ENCODE results near the gene C1QTNF1. TPM values are rescaled to one million over a fixed set of nuclear protein-coding genes. Genes with fewer than 3 reads are reported as not detected.

The C1QTNF1 gene
- total RNA-seq, 1 experiment from 2014 or later = 19.9 TPM

DNA sequence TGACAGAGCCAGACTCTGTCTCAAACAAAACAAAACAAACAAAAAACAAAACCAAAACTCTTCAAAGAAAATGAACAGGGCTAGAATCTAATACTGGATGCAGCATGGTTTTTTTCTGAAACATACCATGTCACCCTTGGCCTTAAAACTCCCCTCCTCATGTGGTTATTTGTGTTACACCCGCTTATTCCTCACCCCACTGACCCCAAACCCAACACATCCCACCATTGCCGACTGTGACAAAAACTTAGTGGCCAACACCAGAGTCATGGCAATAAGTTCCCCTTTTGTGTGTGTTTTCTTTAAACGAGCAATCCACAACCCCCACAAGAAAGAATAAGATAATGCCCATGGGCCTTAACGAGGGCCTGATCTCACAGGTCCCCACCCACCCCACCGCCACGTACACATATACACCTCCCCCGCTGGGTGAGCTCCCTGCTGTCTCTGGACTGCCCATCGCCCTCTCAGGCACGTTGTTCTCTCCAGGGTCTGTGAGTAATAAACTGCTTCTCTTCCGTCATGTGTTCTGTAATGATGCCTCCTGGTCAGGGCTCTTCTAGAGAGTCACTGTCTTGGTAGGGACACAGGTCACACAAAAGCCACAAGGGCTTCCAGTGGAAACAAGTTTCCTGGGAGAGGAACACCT, 33.9 kb downstream of the C1QTNF1 start:
- no peak overlapping the region for H3K27ac Mint-ChIP-seq (ENCODE audit: unreplicated experiment)
- H3K9me3 Mint-ChIP-seq (ENCODE audit: unreplicated experiment) = peaks cover 18% of the 10 kb centered on the region
- H3K4me1 Mint-ChIP-seq (ENCODE audit: low read depth, unreplicated experiment) = no peaks in the 10 kb centered on the region
- H3K27me3 ChIP-seq (replicated peaks; ENCODE audit: control insufficient read depth, insufficient read depth, low read length) = no peaks in the 10 kb centered on the region
- H3K36me3 ChIP-seq (ENCODE audit: control insufficient read depth, insufficient read depth, low read length) = no peaks in the 10 kb centered on the region
- H3K4me1 ChIP-seq = no peaks in the 10 kb centered on the region
- ChIA-PET POLR2A (no interaction called here), CTCF (no interaction called here)
- 0 out of 2 replicates have a peak, but pooled peaks cover 8% of the 10 kb centered on the region for H3K9me3 ChIP-seq
- no peak overlapping the region for H3K4me3 ChIP-seq (ENCODE audit: low read depth, low read length)
- BruUV-seq (replicated peaks) = no TSS peak
- no peak for DNase-seq
- H3K36me3 Mint-ChIP-seq (ENCODE audit: insufficient read depth, unreplicated experiment) = no peaks in the 10 kb centered on the region
- no peaks in the 10 kb centered on the region for H3K27me3 Mint-ChIP-seq (ENCODE audit: insufficient read depth, unreplicated experiment)
- intact Hi-C loops (cut with micrococcal nuclease; ENCODE audit: unreplicated experiment) = no loop called here
- TF ChIP-seq, protein P1, sequence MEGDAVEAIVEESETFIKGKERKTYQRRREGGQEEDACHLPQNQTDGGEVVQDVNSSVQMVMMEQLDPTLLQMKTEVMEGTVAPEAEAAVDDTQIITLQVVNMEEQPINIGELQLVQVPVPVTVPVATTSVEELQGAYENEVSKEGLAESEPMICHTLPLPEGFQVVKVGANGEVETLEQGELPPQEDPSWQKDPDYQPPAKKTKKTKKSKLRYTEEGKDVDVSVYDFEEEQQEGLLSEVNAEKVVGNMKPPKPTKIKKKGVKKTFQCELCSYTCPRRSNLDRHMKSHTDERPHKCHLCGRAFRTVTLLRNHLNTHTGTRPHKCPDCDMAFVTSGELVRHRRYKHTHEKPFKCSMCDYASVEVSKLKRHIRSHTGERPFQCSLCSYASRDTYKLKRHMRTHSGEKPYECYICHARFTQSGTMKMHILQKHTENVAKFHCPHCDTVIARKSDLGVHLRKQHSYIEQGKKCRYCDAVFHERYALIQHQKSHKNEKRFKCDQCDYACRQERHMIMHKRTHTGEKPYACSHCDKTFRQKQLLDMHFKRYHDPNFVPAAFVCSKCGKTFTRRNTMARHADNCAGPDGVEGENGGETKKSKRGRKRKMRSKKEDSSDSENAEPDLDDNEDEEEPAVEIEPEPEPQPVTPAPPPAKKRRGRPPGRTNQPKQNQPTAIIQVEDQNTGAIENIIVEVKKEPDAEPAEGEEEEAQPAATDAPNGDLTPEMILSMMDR (IDR thresholded peaks at IDR 0.05; ENCODE audit: insufficient read depth in 1 of 2, low read depth in 1 of 2, low read length in 1 of 2, severe bottlenecking in 1 of 2, unreplicated experiment in 1 of 2) = no peak
- H3K4me3 Mint-ChIP-seq (ENCODE audit: unreplicated experiment) = no peak overlapping the region

DNA sequence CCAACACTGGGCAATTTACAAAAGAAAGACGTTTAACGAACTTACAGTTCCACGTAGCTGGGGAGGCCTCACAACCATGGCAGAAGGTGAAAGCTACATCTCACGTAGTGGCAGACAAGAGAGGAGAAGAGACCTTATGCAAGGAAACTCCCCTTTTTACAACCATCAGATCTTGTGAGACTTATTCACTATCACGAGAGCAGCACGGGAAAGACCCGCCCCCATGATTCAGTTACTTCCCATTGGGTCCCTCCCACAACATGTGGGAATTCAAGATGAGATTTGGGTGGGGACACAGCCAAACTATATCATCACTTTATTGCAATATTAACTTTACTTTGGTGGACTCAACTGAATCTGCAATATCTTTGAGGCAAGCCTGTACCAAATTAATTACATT, 38.7 kb downstream of the C1QTNF1 start:
- no peaks in the 10 kb centered on the region for H3K36me3 Mint-ChIP-seq (ENCODE audit: insufficient read depth, unreplicated experiment)
- Histone ChIP-seq H3K27me3 (replicated peaks; ENCODE audit: control insufficient read depth, insufficient read depth, low read length) (no peaks in the 10 kb centered on the region), H3K36me3 (ENCODE audit: control insufficient read depth, insufficient read depth, low read length) (no peaks in the 10 kb centered on the region), H3K4me1 (no peaks in the 10 kb centered on the region), H3K9me3 (no peaks in the 10 kb centered on the region), H3K4me3 (ENCODE audit: low read depth, low read length) (no peak overlapping the region)
- POLR2A ChIA-PET = no interaction called here
- DNase-seq = no peak
- intact Hi-C loops (cut with micrococcal nuclease; ENCODE audit: unreplicated experiment) = no loop called here
- CTCF ChIA-PET = interaction anchor here (0.7 to 0.8 kb wide), 2 partner anchors 12 to 25 kb away, joined by 3 to 5 read pairs; partner anchors contain the start of gene ENGASE
- no peaks in the 10 kb centered on the region for H3K27me3 Mint-ChIP-seq (ENCODE audit: insufficient read depth, unreplicated experiment)
- H3K9me3 Mint-ChIP-seq (ENCODE audit: unreplicated experiment) = no peaks in the 10 kb centered on the region
- no peaks in the 10 kb centered on the region for H3K4me1 Mint-ChIP-seq (ENCODE audit: low read depth, unreplicated experiment)
- TF ChIP-seq, protein P1 (IDR thresholded peaks at IDR 0.05; ENCODE audit: insufficient read depth in 1 of 2, low read depth in 1 of 2, low read length in 1 of 2, severe bottlenecking in 1 of 2, unreplicated experiment in 1 of 2) = no peak
- no TSS peak for BruUV-seq (replicated peaks)
- no peak overlapping the region for H3K27ac Mint-ChIP-seq (ENCODE audit: unreplicated experiment)
- no peak overlapping the region for H3K4me3 Mint-ChIP-seq (ENCODE audit: unreplicated experiment)

DNA sequence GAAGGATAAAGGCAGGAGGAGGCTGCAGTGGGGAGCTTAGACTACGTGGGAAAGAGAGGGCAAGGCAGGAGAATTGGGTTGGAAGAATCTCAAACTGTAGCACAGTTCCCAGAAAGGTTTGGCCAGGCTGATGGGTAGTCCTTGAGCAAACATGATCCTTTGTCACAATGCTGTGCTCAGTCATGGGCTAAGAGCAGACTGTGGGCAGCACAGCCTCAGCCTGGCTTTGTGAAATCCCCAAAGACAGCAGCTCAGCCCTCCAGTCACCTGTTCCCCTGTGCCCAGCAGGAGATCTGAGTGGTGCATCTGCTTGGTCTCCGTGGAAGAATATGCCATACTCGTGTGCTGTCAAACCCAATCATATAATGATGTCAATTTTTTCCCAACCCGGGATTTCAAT, 40.1 kb downstream of the C1QTNF1 start:
- Mint-ChIP-seq H3K4me3 (ENCODE audit: unreplicated experiment) (no peak overlapping the region), H3K9me3 (ENCODE audit: unreplicated experiment) (no peaks in the 10 kb centered on the region), H3K27me3 (ENCODE audit: insufficient read depth, unreplicated experiment) (no peaks in the 10 kb centered on the region), H3K27ac (ENCODE audit: unreplicated experiment) (no peak overlapping the region), H3K36me3 (ENCODE audit: insufficient read depth, unreplicated experiment) (no peaks in the 10 kb centered on the region), H3K4me1 (ENCODE audit: low read depth, unreplicated experiment) (no peaks in the 10 kb centered on the region)
- Histone ChIP-seq H3K9me3 (no peaks in the 10 kb centered on the region), H3K4me1 (no peaks in the 10 kb centered on the region), H3K4me3 (ENCODE audit: low read depth, low read length) (no peak overlapping the region), H3K36me3 (ENCODE audit: control insufficient read depth, insufficient read depth, low read length) (no peaks in the 10 kb centered on the region), H3K27me3 (replicated peaks; ENCODE audit: control insufficient read depth, insufficient read depth, low read length) (no peaks in the 10 kb centered on the region)
- POLR2A ChIA-PET = no interaction called here
- CTCF ChIA-PET = no interaction called here
- intact Hi-C loops (cut with micrococcal nuclease; ENCODE audit: unreplicated experiment) = no loop called here
- DNase-seq = no peak
- BruUV-seq (replicated peaks) = no TSS peak
- TF ChIP-seq, protein P1 (IDR thresholded peaks at IDR 0.05; ENCODE audit: insufficient read depth in 1 of 2, low read depth in 1 of 2, low read length in 1 of 2, severe bottlenecking in 1 of 2, unreplicated experiment in 1 of 2) = no peak

All from Caco-2 (cell line).